ENCODE measurements around the gene SCIMP.
A peak's percentile ranks its signal among the peaks of the same experiment; 100 is the strongest.
"Not testable (repeated sequence)": the region's sequence is repeated elsewhere in the genome, so short reads cannot be mapped to it uniquely, and the experiment has no call there.

SCIMP gene

DNA sequence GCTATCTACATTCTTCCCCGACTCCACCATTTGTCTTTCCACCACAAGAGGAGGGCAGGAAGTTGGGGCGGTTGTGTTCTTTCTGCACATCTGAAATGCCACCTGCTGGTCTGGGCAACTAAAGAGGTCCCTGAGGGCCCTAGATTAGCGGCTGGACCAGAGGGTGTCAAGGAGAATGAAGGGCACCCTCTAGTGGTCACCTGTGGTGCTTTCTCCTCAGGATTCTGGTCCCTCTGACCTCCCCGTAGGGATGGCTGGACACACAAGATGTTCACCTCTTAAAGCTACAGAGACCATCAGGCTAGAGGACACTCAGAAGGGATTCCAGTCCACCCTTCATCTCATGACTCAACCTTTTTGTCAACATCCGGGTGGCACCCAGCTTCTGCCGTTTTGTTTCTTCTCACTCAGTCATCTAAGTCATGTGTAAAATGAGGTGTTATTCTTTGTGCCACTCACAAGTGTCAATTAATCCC is 2.9 kb upstream of the SCIMP start:
- DNase-seq = peak; percentile 61 to 77

DNA sequence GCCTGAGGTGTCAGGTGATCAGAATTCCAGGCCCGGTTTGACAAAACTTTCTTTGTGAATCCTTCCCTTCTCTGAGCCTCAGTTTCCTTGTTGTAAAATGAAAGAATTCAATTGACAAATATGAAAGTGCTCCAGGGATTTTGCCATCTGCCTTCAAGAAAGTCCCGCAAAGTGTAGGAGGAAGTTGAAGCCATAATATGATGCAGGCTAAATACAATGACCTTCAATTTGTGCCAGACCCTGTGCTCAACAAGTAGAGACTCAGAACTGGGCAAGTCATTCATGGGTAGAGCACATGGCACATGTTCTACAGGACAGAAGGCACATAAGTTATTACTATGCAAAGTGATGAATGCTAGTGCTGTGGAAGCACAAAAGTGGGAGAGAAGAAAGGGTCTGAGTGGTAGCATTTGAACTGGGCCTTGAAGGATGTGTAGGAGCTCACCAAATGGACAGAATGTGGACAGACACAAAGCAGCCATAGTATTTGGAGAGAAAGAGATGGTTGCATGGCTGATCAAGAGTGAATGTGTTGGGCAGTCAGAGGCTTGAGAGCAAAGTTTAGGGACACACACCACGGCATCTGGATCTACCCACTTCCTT is 2.4 kb upstream of the SCIMP start:
- no peak for DNase-seq

DNA sequence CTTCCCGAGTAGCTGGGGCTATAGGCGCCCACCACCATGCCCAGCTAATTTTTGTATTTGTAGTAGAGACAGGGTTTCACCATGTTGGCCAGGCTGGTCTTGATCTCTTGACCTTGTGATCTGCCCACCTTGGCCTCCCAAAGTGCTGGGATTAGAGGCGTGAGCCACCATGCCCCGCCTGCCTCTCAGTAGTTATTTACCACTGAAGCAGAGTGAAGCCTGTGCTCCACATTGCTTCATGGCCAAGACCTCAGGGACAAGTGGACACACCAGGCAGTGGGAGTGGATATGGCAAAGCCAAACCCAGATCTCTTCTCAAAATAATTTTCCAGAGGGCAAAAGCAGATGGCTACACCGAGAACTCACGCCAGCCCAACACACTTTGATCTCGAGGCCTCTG is 1.2 kb downstream of the SCIMP start:
- not testable (repeated sequence) for DNase-seq

DNA sequence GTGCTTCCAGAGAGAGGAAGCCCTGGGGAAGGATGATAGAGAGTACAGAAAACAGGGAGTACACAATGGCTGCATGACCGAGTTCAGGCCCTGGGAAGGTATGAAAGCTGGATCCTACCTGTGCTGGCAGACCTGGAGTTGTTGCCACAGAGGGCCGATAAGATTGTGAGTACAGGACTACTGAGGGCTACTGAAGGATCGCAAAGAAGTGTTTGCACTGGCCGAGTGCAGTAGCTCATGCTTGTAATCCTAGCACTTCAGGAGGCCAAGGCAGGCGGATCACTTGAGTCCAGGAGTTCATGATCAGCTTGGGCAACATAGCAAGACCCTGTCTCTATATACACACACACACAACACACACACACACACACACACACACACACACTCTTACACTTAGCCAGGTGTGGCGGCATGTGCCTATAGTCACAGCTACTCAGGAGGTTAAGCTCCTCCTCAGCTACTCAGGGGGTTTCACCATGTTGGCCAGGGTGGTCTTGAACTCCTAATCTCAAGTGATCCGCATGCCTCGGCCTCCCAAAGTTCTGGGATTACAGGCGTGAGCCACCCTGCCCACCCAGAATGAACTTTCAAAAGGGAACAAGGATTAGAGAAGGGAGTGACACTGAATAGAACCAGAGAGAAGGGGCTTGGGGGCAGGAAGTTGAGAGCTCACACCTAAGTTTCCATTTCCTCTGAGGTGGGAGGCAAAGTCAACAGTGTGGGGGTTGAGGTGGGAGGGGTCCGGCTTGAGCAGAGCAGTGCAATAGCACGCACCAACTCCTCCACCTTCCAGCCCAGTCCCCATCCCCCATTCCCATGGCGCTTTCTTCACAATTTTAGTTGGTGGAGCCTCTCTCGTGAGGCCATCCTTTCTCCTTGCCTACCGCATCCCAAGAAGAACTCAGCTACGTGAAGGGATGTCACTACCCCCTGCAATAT is 7.5 kb downstream of the SCIMP start:
- DNase-seq = peak; percentile 46 to 55

DNA sequence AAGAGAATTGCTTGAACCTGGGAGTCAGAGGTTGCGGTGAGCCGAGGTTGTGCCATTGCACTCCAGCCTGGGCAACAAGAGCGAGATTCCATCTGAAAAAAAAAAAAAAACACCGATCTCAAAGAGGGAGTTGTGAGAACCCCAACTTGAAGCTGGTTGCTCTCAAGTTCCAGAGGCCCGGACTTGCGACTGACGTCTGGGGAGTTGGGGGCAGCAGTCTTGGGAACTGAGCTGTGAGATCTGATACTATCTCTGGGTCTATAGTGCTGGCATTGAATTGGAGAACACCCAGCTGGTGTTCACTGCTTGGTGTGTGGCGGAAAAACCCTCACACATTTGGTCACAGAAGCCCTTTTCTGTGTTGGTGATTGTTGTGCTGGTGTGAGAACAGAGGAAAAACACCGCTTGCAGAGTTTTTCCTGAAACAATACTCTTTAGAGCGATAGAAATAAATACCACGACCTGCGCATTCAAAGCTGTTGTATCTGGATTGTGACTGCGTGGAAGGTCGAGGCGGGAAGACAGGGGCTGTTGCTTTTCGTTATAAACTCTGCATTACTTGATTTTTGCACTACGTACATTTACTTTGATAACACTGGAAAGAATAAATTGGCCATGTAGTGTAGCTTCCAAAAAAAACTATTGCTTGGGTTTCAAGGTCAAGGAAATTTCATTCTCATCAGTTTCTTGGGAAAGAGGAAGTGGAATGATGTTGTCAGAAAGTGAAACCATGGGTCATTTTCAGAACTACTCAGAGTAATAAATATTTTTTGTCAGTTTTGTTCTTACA is 8.8 kb downstream of the SCIMP start:
- peak; percentile 25 to 26 for DNase-seq

DNA sequence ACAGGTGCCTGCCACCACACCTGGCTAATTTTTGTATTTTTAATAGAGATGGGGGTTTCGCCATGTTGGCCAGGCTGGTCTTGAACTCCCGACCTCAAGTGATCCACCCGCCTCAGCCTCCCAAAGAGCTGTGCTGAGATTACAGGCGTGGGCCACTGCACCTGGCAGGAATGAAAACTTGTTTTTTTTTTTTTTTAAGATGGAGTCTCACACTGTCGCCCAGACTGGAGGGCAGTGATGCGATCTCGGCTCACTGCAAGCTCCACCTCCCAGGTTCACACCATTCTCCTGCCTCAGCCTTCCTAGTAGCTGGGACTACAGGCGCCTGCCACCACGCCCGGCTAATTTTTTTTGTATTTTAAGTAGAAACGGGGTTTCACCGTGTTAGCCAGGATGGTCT is 12.7 kb downstream of the SCIMP start:
- DNase-seq = peak in 1 of 2 donors; percentile 34

DNA sequence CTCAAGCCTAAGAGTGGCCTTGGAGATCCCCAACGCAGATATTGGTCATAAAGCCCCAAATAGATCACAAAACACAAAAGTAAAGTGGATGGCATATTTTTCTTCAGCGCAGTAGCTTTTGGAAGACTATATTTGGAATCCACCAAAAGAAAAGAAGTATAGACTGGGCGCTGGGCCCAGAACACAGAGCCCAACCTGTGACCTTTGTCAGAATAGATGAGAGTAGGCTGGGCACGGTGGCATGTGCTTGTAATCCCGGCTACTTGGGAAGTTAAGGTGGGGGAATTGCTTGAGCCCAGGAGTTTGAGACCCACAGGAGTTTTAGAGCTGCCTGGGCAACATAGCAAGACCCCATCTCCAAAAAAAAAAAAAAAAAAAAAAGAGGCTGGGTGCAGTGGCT is 14.6 kb downstream of the SCIMP start:
- DNase-seq = no peak

DNA sequence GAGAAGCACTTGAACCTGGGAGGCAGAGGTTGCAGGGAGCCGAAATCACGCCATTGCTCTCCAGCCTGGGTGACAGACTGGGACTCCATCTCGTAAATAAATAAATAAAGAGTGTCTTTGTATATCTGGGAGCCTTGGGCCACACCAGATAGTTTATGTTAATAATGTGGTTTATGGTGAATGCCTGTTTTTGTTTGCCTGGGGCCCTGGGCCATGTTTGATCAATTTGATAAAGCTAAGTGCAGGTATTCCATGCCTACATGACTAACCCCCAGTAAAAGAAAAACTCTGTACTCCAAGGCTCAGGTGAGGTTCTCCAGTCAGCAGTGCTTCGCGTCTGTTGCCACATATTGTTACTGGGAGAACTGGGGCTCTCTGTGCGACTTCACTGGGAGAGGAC is 15.1 kb downstream of the SCIMP start:
- DNase-seq = no peak

DNA sequence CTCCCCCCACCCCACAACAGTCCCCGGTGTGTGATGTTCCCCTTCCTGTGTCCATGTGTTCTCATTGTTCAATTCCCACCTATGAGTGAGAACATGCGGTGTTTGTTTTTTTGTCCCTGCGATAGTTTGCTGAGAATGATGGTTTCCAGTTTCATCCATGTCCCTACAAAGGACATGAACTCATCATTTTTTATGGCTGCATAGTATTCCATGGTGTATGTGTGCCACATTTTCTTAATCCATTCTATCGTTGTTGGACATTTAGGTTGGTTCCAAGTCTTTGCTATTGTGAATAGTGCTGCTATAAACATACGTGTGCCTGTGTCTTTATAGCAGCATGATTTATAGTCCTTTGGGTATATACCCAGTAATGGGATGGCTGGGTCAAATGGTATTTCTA is 17.1 kb downstream of the SCIMP start:
- not testable (repeated sequence) for DNase-seq

DNA sequence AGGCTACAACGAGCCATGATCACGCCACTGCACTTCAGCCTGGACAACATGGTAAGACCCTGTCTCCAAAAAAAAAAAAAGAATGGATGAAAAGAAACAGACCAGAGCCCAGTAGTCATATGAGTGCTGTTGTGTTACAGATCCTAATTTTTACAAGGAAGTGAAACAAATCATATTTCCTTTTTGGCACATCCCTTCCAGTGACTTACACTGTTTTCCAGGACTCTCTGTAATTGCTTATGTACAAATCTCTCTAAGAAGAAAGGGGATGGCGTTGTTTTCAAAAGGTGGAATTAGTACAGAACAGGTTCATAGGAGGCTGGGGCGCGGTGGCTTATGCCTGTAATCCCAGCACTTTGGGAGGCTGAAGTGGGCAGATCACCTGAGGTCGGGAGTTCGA is 23.2 kb downstream of the SCIMP start:
- DNase-seq = no peak

DNA sequence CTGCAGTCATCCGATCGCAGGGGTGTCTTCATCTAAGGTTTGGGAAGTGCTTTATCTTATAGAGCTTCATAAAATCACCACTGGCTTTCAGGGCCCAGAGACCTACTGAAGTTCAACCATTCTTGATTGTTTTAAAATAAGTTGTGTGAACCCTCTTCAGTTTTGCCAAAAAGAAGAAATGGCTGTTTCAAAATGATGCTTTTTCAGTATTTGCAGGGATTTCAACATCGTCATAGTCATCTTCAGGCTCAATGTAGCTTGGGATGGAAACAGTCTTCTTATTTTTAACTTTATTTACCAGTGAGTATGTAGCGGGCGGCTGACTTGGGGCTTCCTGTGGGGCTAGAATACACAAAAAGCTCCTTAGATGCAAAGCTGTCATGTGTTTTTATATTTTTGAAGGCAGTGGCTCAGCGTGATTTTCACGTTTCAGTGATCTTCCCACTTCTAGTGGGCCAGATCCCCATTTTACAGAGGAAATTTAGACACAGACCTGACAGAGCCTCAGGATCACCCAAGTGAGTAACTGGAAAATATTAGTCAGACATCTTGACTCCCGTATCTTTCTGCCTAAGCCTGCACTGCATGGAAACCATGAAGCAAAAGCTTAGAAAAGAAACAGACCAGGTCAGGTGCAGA is 23.9 kb downstream of the SCIMP start:
- no peak for DNase-seq

DNA sequence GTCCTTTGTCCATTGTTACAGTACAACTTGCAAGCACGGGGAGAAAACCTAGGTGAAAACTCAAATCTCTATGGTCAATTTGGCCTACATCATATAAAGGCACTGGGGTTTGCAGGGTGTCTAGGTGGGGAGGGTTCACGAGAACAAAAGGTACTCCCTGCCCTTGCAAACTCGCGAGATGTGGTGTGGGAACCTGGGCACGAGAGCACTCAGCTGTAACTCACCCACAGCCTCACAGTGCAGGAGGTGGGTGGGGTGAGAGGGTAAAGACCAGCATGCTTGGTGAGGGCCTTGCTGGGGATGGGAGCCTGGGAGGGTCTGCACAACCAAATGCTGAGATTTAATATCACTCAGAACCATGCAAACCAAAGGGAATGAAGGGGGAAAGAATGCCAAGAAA is 24.6 kb downstream of the SCIMP start:
- no peak for DNase-seq

DNA sequence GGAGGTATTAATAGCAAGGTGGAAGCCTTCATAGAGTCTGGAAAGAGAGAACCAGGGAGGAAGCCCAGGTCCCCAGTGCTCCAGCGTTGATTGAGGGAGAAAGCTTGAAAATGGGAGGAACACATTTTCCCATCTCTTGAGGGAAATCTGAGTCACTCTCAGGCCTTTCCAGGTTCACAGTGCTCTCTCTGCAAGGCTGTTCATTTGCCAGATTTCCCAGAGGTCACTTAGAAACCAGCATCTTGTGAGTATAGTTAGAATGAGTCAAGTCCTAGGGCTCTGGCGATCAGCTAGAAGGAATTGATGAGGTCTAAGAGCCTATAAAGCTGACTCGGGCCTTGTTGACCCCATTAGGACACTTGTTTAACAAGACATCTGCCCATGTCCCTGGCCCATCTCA is 25.3 kb downstream of the SCIMP start:
- DNase-seq = no peak

DNA sequence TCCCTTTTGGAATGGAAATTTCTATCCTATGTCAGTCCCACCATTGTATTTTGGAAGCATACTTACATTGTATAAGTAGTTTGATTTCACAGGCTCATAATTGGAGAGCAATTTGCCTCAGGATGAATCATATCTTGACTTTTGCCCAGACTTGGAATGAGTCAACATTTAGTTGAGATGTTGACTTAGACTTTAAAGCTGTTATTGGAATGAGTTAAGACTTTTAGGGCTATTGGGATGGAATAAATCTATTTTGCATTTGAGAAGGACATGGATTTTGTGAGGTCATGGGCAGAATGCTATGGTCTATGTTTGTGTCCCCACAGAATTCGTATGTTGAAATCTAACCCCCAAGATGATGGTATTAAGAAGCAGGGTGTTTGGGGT is 30.8 kb downstream of the SCIMP start:
- no peak for DNase-seq

DNA sequence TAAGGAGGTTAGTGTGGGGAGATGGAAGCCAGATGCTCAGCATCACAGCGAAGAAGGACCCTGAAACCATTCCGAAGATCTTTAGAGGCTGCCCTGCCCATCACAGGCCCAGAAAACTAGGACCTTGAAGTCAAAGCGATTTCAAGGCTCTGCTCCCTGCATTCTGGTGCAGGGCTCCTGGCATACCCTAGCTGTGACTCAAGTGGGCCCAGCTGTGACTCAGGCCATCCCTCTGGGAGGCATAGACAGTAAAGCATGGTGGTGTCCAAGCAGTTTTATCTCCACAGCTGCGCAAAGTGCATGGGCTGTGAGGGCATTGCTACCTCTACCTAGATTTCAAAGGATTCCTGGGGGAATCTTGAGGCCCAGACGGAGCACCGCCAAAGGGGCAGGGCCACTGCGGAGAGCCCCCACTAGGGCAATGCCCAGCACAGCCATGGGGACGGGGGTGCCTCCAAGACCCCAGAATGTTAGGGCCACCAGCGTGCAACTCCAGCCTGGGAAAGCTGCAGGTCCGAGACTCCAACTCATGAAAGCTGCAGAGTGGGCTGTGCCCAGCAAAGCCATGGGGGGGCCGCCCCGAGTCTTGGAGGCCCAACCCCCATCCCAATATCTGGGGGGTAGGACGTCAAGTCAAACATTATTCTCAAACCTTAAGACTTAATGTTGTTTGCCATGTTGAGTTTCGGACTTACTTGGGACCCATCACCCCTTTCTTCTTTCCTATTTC is 31.3 kb downstream of the SCIMP start:
- no peak for DNase-seq

DNA sequence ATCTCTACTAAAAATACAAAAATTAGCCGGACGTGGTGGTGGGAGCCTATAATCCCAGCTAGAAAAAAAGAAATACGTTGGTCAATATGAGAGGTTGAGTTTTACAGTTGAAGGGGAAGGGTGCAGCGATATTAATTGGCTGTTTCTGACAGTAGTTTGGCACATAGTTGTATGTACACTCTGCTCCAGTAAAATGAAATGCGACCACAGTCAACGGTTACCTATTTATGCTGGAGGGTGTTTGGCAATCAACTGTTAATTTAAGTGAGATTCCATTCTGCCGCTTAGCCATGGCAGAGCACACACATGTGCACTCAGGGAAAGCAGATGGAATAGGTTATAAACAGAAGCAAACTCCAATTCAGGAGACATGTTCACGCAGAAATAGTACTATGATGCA is 33.6 kb downstream of the SCIMP start:
- DNase-seq = no peak

DNA sequence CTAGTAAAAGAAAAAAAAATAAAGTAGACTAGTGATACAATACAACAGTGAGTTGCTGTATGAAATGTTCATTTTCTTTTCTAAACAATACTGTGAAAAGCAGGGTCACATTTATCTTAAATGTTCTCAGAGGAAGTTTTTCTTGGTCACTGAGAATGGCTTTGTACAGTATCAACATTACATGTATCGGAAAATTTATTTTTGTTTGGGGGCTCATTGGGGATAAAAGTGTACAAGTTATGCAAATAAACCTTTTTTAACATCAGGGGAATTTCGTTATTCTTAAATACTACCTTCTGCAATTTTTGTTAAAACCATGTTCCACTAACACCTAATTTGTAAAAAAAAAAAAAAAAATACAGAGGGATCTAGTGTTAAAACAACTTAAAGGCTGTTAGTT is 34.3 kb downstream of the SCIMP start:
- DNase-seq = no peak

DNA sequence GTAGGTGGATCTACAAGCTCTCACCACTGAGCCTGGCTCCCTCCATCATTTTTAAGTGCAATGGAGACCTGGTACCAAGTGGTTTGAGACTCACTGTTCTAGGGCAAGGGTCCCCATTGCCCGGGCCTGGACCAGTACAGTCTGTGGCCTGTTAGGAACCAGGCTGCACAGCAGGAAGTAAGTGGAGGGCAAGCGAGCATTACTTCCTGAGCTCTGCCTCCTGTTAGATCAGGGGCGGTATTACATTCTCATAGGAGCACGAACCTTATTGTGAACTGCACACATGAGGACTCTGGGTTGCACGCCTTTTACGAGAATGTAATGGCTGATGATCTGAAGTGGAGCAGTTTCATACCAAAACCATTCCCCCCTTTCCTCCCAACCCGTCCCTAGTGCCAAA is 36.2 kb downstream of the SCIMP start:
- DNase-seq = no peak

DNA sequence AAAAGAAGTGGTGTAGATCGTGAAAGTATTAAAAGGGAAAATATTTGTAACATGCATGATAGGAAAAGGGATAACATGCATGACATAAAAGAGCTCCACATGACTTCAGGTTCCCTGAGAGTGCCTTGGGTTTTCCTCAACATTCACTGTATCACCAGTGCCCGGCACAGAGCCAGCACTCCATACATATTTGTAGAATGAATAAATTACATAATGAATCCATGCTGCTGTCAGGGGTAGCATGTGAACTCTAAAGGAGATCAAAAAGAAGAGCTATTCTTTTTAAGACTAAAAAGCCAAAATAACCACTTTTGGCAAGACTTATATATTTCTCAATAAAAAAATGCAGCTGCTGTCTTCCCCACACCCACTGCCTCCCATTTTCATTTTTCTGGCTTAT is 40.3 kb downstream of the SCIMP start:
- no peak for DNase-seq

DNA sequence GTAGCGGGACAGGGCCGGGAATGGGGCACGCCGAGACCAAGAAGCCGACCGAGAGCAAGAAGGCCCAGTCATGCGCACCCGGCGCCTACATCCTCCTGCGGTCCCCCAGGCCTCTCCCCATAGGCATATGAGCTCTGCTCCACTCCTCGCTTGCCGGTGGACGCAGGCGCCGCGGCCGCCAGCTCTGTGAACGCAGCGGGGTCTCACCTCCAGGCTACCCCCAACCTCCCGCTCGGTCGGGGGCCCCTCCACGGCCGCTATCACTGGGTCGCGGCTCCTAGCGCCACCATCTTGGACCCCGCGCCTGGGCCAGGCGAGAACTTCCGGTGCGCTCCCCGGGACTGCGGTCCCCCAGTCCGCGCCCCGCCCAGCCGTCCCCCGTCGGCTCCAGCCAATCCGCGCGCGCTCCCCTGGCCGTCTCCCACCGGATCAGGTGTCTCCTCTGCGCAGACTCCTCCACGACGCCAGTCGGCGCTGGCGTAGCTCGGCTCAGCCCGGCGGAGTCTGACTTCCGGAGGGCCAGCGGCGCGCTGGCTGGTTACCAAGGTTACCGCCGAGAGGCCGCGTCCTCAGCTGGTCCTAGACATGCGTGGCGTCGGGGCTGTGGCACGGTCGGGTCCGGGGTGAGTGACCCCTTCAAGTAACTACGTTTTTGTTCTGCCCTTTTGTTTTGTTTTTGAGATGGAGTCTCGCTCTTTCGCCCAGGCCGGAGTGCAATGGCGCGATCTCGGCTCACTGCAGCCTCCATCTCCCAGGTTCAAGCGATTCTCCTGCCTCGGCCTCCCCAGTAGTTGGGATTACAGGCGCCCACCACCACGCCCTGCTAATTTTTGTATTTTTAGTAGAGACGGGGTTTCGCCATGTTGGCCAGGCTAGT is 42.9 kb downstream of the SCIMP start, which contains the start of gene ZNF594:
TSS of gene ZNF594 (minus strand) at position 328 of the 877 bp plus-strand sequence. CDS start 7,612 bp downstream, outside the sequence.
- DNase-seq = peak; percentile 97

DNA sequence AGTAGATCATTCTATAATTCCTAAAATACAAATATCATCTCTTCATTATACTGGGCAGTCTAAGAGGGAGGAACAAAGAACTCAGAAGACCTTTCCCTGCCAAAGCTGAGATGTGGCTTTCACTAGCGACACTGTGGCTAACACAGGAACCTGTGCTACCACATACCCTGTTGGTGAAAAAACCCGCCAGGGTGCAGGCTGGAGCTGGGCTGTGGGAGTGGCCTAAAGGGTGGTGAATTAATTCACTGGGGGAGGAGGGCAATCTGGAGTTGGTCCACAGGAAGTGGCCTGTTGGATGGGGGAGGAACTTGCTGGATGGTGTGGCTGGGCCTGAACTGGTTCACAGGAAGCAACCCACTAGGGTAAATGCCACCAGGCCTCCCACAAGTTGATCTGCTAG is 50.4 kb downstream of the SCIMP start:
- DNase-seq = peak; percentile 53 to 58
